NCI-H187 treated with DMSO at 0.1 percent for 48 hours (cell line): ENCODE results near the gene LSG1.

ENCODE experiments used
- DNase-seq: peaks from one replicate; lab custom pipeline; 2025; lab: John Stamatoyannopoulos, UW

LSG1 gene

GRCh38 chr3:194686816-194687637 is 15.0 kb upstream of the LSG1 start:
- no peak for DNase-seq

GRCh38 chr3:194686414-194686815 is 14.4 kb upstream of the LSG1 start:
- DNase-seq: no peak

- peak; percentile 61 for DNase-seq
These were observed 13.9 kb upstream of the LSG1 start, which contains the start of gene FAM43A for GRCh38 chr3:194685718-194686413. Gene FAM43A, plus strand, starts transcription at chr3:194685883. Its CDS starts 944 bp downstream, at chr3:194686827.

GRCh38 chr3:194685065-194685717 is 13.2 kb upstream of the LSG1 start:
- DNase-seq: no peak

- no peak for DNase-seq
These were observed 11.4 kb upstream of the LSG1 start for GRCh38 chr3:194683380-194683779.

GRCh38 chr3:194682694-194683310 is 10.8 kb upstream of the LSG1 start:
- DNase-seq: peak; percentile 52

- DNase-seq: no peak
These were observed 10.2 kb upstream of the LSG1 start for GRCh38 chr3:194682189-194682693.

GRCh38 chr3:194680888-194681615 is 9.1 kb upstream of the LSG1 start:
- DNase-seq: no peak

GRCh38 chr3:194676471-194676870 is 4.5 kb upstream of the LSG1 start:
- no peak for DNase-seq

- no peak for DNase-seq
These were observed 3.7 kb upstream of the LSG1 start for GRCh38 chr3:194675680-194676079.

GRCh38 chr3:194675081-194675640 is 3.2 kb upstream of the LSG1 start:
- no peak for DNase-seq

- DNase-seq: no peak
These were observed 1.8 kb upstream of the LSG1 start for GRCh38 chr3:194673761-194674160.

- DNase-seq: no peak
These were observed 885 bp upstream of the LSG1 start for GRCh38 chr3:194672876-194673275.

- no peak for DNase-seq
These were observed 486 bp downstream of the LSG1 start for GRCh38 chr3:194671511-194671899.

- DNase-seq: no peak
These were observed 4.6 kb downstream of the LSG1 start for GRCh38 chr3:194667363-194667762.

GRCh38 chr3:194664857-194665256 is 7.1 kb downstream of the LSG1 start:
- no peak for DNase-seq

GRCh38 chr3:194661946-194662345 is 10.0 kb downstream of the LSG1 start:
- no peak for DNase-seq

GRCh38 chr3:194661374-194661773 is 10.6 kb downstream of the LSG1 start:
- no peak for DNase-seq

- DNase-seq: no peak
These were observed 12.2 kb downstream of the LSG1 start for GRCh38 chr3:194659778-194660177.

GRCh38 chr3:194658477-194659242 is 13.3 kb downstream of the LSG1 start:
- no peak for DNase-seq
